ENCODE results near the gene EDRF1. TPM values are rescaled to one million over a fixed set of nuclear protein-coding genes. Genes with fewer than 3 reads are reported as not detected.

The EDRF1 gene
- total and polyA plus RNA-seq, 2 of the 13 experiments (the other 11 are each of a cell fraction or from before 2014, with no cell fraction given), result 16.9 to 26.7 TPM

GRCh38 chr10:125719173-125720001 is at the start of gene EDRF1 (continued):
- TF ChIP-seq ESRRA (CRISPR knock-in tag; IDR thresholded peaks at IDR 0.05; ENCODE audit: low read depth) (no peak; the same call in 1 of the 2 replicates), KLF6 (CRISPR knock-in tag; IDR thresholded peaks at IDR 0.05) (0 out of 2 replicates have a peak, but pooled peaks have one; percentile 13), SNAI1 (CRISPR knock-in tag; IDR thresholded peaks at IDR 0.05; ENCODE audit: borderline replicate concordance) (peak; percentile 68; the same call in 1 of the 2 replicates), FOXC1 (CRISPR knock-in tag; IDR thresholded peaks at IDR 0.05; ENCODE audit: borderline replicate concordance) (peak; percentile 41), TCF7L2 (IDR thresholded peaks at IDR 0.05; ENCODE audit: low read depth, low read length) (no peak), SMYD3 (CRISPR knock-in tag; IDR thresholded peaks at IDR 0.05) (peak; percentile 68; the same call in 1 of the 2 replicates), ZNF260 (CRISPR knock-in tag; IDR thresholded peaks at IDR 0.05; ENCODE audit: borderline replicate concordance, low read depth) (no peak), ZNF746 (CRISPR knock-in tag; IDR thresholded peaks at IDR 0.05) (peak; percentile 75), MXD3 (CRISPR knock-in tag; IDR thresholded peaks at IDR 0.05) (peak; percentile 76), SMAD1 (CRISPR knock-in tag; IDR thresholded peaks at IDR 0.05; ENCODE audit: borderline replicate concordance, low read depth) (no peak), ZNF7 (CRISPR knock-in tag; IDR thresholded peaks at IDR 0.05) (no peak), CERS6 (CRISPR knock-in tag; IDR thresholded peaks at IDR 0.05) (0 out of 2 replicates have a peak, but pooled peaks have one; percentile 24), ZNF574 (CRISPR knock-in tag; IDR thresholded peaks at IDR 0.05) (peak; percentile 87), MTA1 (CRISPR knock-in tag; IDR thresholded peaks at IDR 0.05; ENCODE audit: borderline replicate concordance) (0 out of 2 replicates have a peak, but pooled peaks have one; percentile 45), GABPB1 (CRISPR knock-in tag; IDR thresholded peaks at IDR 0.05) (peak; percentile 95), ZNF878 (CRISPR knock-in tag; IDR thresholded peaks at IDR 0.05) (no peak), PBX2 (CRISPR knock-in tag; IDR thresholded peaks at IDR 0.05) (no peak; the same call in 1 of the 2 replicates)
- TF ChIP-seq, protein P1, sequence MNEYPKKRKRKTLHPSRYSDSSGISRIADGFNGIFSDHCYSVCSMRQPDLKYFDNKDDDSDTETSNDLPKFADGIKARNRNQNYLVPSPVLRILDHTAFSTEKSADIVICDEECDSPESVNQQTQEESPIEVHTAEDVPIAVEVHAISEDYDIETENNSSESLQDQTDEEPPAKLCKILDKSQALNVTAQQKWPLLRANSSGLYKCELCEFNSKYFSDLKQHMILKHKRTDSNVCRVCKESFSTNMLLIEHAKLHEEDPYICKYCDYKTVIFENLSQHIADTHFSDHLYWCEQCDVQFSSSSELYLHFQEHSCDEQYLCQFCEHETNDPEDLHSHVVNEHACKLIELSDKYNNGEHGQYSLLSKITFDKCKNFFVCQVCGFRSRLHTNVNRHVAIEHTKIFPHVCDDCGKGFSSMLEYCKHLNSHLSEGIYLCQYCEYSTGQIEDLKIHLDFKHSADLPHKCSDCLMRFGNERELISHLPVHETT (CRISPR knock-in tag; conservative IDR thresholded peaks at IDR 0.05), result no peak; the same call in 1 of the 2 replicates
- TF ChIP-seq, protein P2, sequence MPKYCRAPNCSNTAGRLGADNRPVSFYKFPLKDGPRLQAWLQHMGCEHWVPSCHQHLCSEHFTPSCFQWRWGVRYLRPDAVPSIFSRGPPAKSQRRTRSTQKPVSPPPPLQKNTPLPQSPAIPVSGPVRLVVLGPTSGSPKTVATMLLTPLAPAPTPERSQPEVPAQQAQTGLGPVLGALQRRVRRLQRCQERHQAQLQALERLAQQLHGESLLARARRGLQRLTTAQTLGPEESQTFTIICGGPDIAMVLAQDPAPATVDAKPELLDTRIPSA (CRISPR knock-in tag; IDR thresholded peaks at IDR 0.05; ENCODE audit: borderline replicate concordance), result no peak
- TF ChIP-seq, protein P3, sequence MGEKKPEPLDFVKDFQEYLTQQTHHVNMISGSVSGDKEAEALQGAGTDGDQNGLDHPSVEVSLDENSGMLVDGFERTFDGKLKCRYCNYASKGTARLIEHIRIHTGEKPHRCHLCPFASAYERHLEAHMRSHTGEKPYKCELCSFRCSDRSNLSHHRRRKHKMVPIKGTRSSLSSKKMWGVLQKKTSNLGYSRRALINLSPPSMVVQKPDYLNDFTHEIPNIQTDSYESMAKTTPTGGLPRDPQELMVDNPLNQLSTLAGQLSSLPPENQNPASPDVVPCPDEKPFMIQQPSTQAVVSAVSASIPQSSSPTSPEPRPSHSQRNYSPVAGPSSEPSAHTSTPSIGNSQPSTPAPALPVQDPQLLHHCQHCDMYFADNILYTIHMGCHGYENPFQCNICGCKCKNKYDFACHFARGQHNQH (CRISPR knock-in tag; IDR thresholded peaks at IDR 0.05), result peak; percentile 31

Data from HepG2 (cell line).